GM12864 (cell line): ENCODE data around the gene SH3RF1.

Experiments
- DNase-seq: peaks from one replicate; pipeline ENCODE4 v3.0.0-alpha.2; 2011; ENCODE audit warnings: low read depth
- H3K4me3 ChIP-seq: 2 replicates; pipeline ENCODE4 v1.5.1; 2011; ENCODE audit warnings: mild to moderate bottlenecking, low read depth, low read length, control low read depth
- CTCF ChIP-seq: IDR thresholded peaks from 2 replicates; pipeline ENCODE4 v1.5.1; 2011; ENCODE audit warnings: low read depth, mild to moderate bottlenecking, moderate library complexity, low read length, control low read depth, inconsistent platforms; ENCODE audit errors: missing control alignments

Gene SH3RF1

GRCh38 chr4:169060391-169061091 lies 210.2 kb downstream of the SH3RF1 start:
- DNase-seq, result no peak
- TF ChIP-seq CTCF, result no peak
- H3K4me3 ChIP-seq, result no peak overlapping the region

GRCh38 chr4:169059306-169060211 lies 211.2 kb downstream of the SH3RF1 start:
- H3K4me3 ChIP-seq, result no peak overlapping the region
- no peak for DNase-seq
- no peak for TF ChIP-seq CTCF

GRCh38 chr4:169058312-169058711 lies 212.4 kb downstream of the SH3RF1 start:
- H3K4me3 ChIP-seq, result no peak overlapping the region
- no peak for TF ChIP-seq CTCF
- no peak for DNase-seq

GRCh38 chr4:169054879-169055278 lies 215.9 kb downstream of the SH3RF1 start:
- no peak for DNase-seq
- no peak for TF ChIP-seq CTCF
- H3K4me3 ChIP-seq, result no peak overlapping the region

- DNase-seq, result no peak
- no peak overlapping the region for H3K4me3 ChIP-seq
- TF ChIP-seq CTCF, result no peak
These were observed 218.2 kb downstream of the SH3RF1 start for GRCh38 chr4:169052594-169052945.

GRCh38 chr4:169051761-169052593 lies 218.8 kb downstream of the SH3RF1 start:
- no peak for DNase-seq
- H3K4me3 ChIP-seq, result no peak overlapping the region
- no peak for TF ChIP-seq CTCF
